MV-4-11 (cell line): ENCODE data around the gene MRPL44.

Experiments
- DNase-seq: peaks from one replicate; lab custom pipeline; 2025; lab: John Stamatoyannopoulos, UW

Gene MRPL44

DNA sequence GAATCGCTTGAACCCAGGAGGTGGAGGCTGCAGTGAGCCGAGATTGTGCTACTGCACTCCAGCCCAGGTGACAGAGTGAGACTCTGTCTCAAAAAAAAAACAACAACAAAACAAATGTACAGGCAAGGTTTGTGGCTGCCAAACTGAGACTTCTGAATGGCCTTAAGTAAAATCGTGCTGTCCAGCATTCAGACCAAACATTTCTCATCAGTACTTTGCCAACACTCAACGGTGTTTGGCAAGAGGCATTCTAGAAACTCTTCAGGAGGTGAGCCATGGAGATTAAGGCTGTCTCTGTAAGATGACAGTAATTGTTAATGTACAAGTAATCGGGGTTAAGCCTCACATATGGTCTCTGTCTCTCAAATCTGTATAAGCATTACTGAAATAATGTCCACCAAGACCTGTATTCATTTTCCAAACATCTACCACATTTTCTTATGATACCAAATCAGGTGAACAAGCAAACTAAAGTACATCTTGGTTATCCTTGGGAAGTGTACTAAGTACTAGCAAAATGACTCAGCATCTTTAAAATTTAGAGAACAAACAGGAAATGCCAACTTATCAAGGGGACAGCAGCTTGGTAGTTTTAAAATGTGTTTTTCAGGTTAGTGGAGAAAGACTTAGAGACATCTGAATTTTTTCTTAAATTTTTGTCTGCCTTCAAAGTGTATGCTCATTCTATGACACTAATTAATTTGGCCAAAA lies 52.5 kb downstream of the MRPL44 start:
- DNase-seq: no peak

GRCh38 chr2:224011837-224012236 lies 54.6 kb downstream of the MRPL44 start:
- no peak for DNase-seq

DNA sequence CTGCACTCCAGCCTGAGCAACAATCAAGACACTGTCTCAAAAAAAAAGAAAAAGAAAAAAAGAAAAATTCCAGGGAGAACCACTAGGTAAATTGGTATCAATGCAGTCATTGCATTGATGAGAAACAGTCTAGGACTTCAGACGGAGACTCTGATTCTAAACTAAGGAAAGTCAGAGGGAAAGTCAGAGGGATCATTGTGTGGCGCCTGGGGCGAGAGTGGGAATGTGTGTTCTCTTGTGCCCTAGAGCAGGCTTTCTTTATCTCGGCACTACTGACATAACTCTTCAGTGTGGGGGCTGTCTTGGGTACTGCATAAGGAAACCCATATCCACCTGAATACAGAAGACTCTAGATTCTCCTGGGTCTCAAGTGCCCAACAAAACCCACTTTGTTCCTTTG lies 57.1 kb downstream of the MRPL44 start:
- DNase-seq: no peak

DNA sequence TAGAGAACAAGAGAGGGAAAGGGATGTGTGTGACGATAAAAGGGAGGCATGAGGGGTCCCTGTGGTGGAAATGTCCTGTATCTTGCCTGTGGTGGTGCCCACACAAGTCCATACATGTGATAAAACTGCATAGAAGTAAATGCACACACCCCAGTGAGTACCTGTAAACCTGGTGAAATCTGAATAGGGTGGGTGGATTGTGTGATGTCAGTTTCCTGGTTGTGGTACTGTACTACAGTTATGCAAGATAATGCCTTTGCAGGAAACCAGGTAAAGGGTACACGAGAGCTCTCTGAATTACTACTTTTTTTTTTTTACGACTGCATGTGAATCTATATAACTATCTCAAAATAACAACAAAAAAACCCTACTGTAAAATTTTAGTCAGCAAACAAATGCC lies 59.7 kb downstream of the MRPL44 start:
- no peak for DNase-seq
